ENCODE results near the gene SHLD1.

Gene SHLD1

GRCh38 chr20:5831539-5832237, 81.5 kb downstream of the SHLD1 start:
- H3K4me3 ChIP-seq (ENCODE audit: severe bottlenecking), result no peak overlapping the region
- ATAC-seq (ENCODE audit: low read depth) (no peak), DNase-seq (ENCODE audit: low spot score) (no peak)
- TF ChIP-seq, protein P1, sequence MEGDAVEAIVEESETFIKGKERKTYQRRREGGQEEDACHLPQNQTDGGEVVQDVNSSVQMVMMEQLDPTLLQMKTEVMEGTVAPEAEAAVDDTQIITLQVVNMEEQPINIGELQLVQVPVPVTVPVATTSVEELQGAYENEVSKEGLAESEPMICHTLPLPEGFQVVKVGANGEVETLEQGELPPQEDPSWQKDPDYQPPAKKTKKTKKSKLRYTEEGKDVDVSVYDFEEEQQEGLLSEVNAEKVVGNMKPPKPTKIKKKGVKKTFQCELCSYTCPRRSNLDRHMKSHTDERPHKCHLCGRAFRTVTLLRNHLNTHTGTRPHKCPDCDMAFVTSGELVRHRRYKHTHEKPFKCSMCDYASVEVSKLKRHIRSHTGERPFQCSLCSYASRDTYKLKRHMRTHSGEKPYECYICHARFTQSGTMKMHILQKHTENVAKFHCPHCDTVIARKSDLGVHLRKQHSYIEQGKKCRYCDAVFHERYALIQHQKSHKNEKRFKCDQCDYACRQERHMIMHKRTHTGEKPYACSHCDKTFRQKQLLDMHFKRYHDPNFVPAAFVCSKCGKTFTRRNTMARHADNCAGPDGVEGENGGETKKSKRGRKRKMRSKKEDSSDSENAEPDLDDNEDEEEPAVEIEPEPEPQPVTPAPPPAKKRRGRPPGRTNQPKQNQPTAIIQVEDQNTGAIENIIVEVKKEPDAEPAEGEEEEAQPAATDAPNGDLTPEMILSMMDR (IDR thresholded peaks at IDR 0.05; ENCODE audit: poor library complexity, severe bottlenecking), result no peak
- peaks cover 8% of the 10 kb centered on the region for H3K4me1 ChIP-seq (ENCODE audit: insufficient read depth, poor library complexity, severe bottlenecking)
- no peak overlapping the region for H3K27ac ChIP-seq (ENCODE audit: poor library complexity, severe bottlenecking)
- H3K36me3 ChIP-seq (ENCODE audit: low read depth), result no peaks in the 10 kb centered on the region
- H3K9me3 ChIP-seq (ENCODE audit: severe bottlenecking), result no peaks in the 10 kb centered on the region
- no peaks in the 10 kb centered on the region for H3K27me3 ChIP-seq (ENCODE audit: insufficient read depth, poor library complexity, severe bottlenecking)

- TF ChIP-seq, protein P1 (IDR thresholded peaks at IDR 0.05; ENCODE audit: poor library complexity, severe bottlenecking), result no peak
- DNase-seq (ENCODE audit: low spot score) (no peak), ATAC-seq (ENCODE audit: low read depth) (no peak)
- Histone ChIP-seq H3K27me3 (ENCODE audit: insufficient read depth, poor library complexity, severe bottlenecking) (no peaks in the 10 kb centered on the region), H3K9me3 (ENCODE audit: severe bottlenecking) (no peaks in the 10 kb centered on the region), H3K4me1 (ENCODE audit: insufficient read depth, poor library complexity, severe bottlenecking) (peaks cover 8% of the 10 kb centered on the region), H3K27ac (ENCODE audit: poor library complexity, severe bottlenecking) (no peak overlapping the region), H3K36me3 (ENCODE audit: low read depth) (no peaks in the 10 kb centered on the region), H3K4me3 (ENCODE audit: severe bottlenecking) (no peak overlapping the region)
These were observed 83.2 kb downstream of the SHLD1 start for GRCh38 chr20:5833309-5833941.

DNA sequence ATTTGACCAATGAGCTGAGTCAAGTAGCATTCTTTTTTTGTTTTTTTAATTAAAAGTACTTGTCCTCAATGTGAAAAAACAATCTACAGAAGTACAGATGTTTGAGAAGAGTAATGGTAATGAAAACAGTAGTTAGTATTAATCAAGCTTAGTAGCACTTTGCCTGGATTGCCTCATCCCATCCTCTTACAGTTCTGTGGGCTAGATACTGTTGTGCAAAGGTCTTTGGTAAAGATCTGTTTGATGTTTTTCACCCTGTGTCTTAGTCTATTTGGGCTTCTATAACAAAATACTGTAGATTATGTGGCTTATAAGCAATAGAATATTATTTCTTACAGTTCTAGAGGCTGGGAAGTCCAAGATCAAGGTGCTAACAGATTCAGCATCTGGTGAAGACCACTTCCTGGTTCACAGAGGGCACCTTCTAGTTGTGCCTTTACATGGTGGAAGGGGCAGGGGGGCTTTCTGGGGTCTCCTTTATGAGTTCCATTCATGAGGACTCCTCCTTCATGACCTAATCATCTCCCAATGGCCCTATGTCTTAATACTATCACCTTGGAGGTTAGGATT, 84.3 kb downstream of the SHLD1 start:
- Histone ChIP-seq H3K9me3 (ENCODE audit: severe bottlenecking) (no peaks in the 10 kb centered on the region), H3K4me3 (ENCODE audit: severe bottlenecking) (no peak overlapping the region), H3K36me3 (ENCODE audit: low read depth) (no peaks in the 10 kb centered on the region), H3K4me1 (ENCODE audit: insufficient read depth, poor library complexity, severe bottlenecking) (peaks cover 8% of the 10 kb centered on the region), H3K27ac (ENCODE audit: poor library complexity, severe bottlenecking) (no peak overlapping the region), H3K27me3 (ENCODE audit: insufficient read depth, poor library complexity, severe bottlenecking) (no peaks in the 10 kb centered on the region)
- TF ChIP-seq, protein P1 (IDR thresholded peaks at IDR 0.05; ENCODE audit: poor library complexity, severe bottlenecking), result no peak
- ATAC-seq (ENCODE audit: low read depth), result no peak
- no peak for DNase-seq (ENCODE audit: low spot score)

DNA sequence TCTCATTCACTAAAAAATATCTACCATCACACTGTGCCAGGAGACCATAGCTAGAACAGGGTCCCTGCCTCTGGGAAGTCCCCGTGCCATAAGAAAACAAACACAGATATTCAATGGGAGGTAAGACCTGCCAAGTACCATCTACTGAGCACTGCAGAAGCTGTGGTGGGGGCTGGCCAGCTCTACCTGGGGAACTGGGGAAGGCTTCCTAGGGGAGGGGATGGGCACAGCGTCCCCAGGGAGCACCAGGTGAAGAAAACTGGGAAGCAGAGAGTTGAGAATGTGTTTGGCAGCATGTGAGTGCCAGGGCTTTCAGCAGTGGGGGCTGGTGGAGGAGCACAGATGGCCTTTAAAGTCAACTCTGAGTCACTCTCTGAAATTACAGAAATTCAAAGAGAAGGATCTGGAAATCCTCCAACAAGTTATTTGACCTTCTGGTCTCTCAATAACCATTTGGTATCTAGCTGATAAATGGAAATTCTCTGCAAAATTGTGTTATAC, 85.2 kb downstream of the SHLD1 start:
- no peaks in the 10 kb centered on the region for H3K36me3 ChIP-seq (ENCODE audit: low read depth)
- DNase-seq (ENCODE audit: low spot score) (no peak), ATAC-seq (ENCODE audit: low read depth) (peak; percentile 90)
- H3K27ac ChIP-seq (ENCODE audit: poor library complexity, severe bottlenecking), result no peak overlapping the region
- no peaks in the 10 kb centered on the region for H3K9me3 ChIP-seq (ENCODE audit: severe bottlenecking)
- no peaks in the 10 kb centered on the region for H3K27me3 ChIP-seq (ENCODE audit: insufficient read depth, poor library complexity, severe bottlenecking)
- H3K4me3 ChIP-seq (ENCODE audit: severe bottlenecking), result no peak overlapping the region
- TF ChIP-seq, protein P1 (IDR thresholded peaks at IDR 0.05; ENCODE audit: poor library complexity, severe bottlenecking), result no peak
- peaks cover 8% of the 10 kb centered on the region for H3K4me1 ChIP-seq (ENCODE audit: insufficient read depth, poor library complexity, severe bottlenecking)
